HepG2 (cell line): ENCODE data around the gene ACAP3. TPM values are rescaled to one million over a fixed set of nuclear protein-coding genes. Genes with fewer than 3 reads are reported as not detected.
A peak's percentile ranks its signal among the peaks of the same experiment; 100 is the strongest.

Experiments used
- ARNTL ChIP-seq: sonication (generic); formaldehyde crosslinking; IDR thresholded peaks from 2 replicates; pipeline ENCODE4 v1.4.0; 2020; ENCODE audit warnings: mild to moderate bottlenecking, missing genetic modification reagents
- CTCF ChIP-seq: sonication (generic); formaldehyde crosslinking; IDR thresholded peaks from 2 replicates; pipeline ENCODE4 v1.5.0; 2020; ENCODE audit warnings: mild to moderate bottlenecking, missing genetic modification reagents, moderate library complexity
- FOSL2 ChIP-seq: sonication (generic); formaldehyde crosslinking; IDR thresholded peaks from 2 replicates; pipeline ENCODE4 v1.4.0; 2020; ENCODE audit warnings: missing genetic modification reagents
- MAX ChIP-seq: IDR thresholded peaks from 2 replicates; pipeline ENCODE4 v1.6.1; 2012; ENCODE audit warnings: inconsistent platforms
- MED13 ChIP-seq: sonication (generic); formaldehyde crosslinking; IDR thresholded peaks from 2 replicates; pipeline ENCODE4 v1.5.0; 2020; ENCODE audit warnings: missing genetic modification reagents
- RELA ChIP-seq: sonication (generic); formaldehyde crosslinking; IDR thresholded peaks from 2 replicates; pipeline ENCODE4 v1.4.0; 2020; ENCODE audit warnings: missing genetic modification reagents
- RXRB ChIP-seq: IDR thresholded peaks from 2 replicates; pipeline ENCODE4 v1.6.1; 2016; ENCODE audit warnings: borderline replicate concordance, missing genetic modification reagents, missing compliant biosample characterization
- SUZ12 ChIP-seq: fragments of 150-350 bp; IDR thresholded peaks from 2 replicates; pipeline ENCODE4 v1.6.1; 2014; ENCODE audit warnings: low read depth, low read length
- TBX2 ChIP-seq: sonication (generic); formaldehyde crosslinking; IDR thresholded peaks from 2 replicates; pipeline ENCODE4 v1.5.0; 2020; ENCODE audit warnings: missing genetic modification reagents, mild to moderate bottlenecking, borderline replicate concordance
- THYN1 ChIP-seq: sonication (generic); formaldehyde crosslinking; IDR thresholded peaks from 2 replicates; pipeline ENCODE4 v1.8.1; 2023; ENCODE audit warnings: low read depth, mild to moderate bottlenecking, moderate library complexity, missing genetic modification reagents, borderline replicate concordance
- ZFP41 ChIP-seq: sonication (generic); formaldehyde crosslinking; IDR thresholded peaks from 2 replicates; pipeline ENCODE4 v1.4.0; 2020; ENCODE audit warnings: mild to moderate bottlenecking, missing genetic modification reagents, borderline replicate concordance
- ZGPAT ChIP-seq: IDR thresholded peaks from 2 replicates; pipeline ENCODE4 v1.6.1; 2016; ENCODE audit warnings: mild to moderate bottlenecking
- ZNF143 ChIP-seq: sonication (generic); formaldehyde crosslinking; IDR thresholded peaks from 2 replicates; pipeline ENCODE4 v1.4.0; 2020; ENCODE audit warnings: missing genetic modification reagents
- ZNF274 ChIP-seq: sonication (generic); formaldehyde crosslinking; IDR thresholded peaks from 2 replicates; pipeline ENCODE4 v1.5.1; 2020; ENCODE audit warnings: mild to moderate bottlenecking, missing genetic modification reagents
- ZNF337 ChIP-seq: sonication (generic); formaldehyde crosslinking; IDR thresholded peaks from 2 replicates; pipeline ENCODE4 v1.5.1; 2020; ENCODE audit warnings: missing genetic modification reagents, low read depth, mild to moderate bottlenecking, borderline replicate concordance
- ZNF609 ChIP-seq: sonication (generic); formaldehyde crosslinking; IDR thresholded peaks from 2 replicates; pipeline ENCODE4 v1.4.0; 2020; ENCODE audit warnings: mild to moderate bottlenecking, missing genetic modification reagents, borderline replicate concordance
- ZNF616 ChIP-seq: sonication (generic); formaldehyde crosslinking; IDR thresholded peaks from 2 replicates; pipeline ENCODE4 v1.5.0; 2020; ENCODE audit warnings: low read depth, mild to moderate bottlenecking, missing genetic modification reagents
- ZNF768 ChIP-seq: sonication (generic); formaldehyde crosslinking; IDR thresholded peaks from 2 replicates; pipeline ENCODE4 v1.4.0; 2020; ENCODE audit warnings: missing genetic modification reagents
- ZNF891 ChIP-seq: sonication (generic); formaldehyde crosslinking; IDR thresholded peaks from 2 replicates; pipeline ENCODE4 v1.5.0; 2020; ENCODE audit warnings: mild to moderate bottlenecking, missing genetic modification reagents
- ZSCAN22 ChIP-seq: sonication (generic); formaldehyde crosslinking; IDR thresholded peaks from 2 replicates; pipeline ENCODE4 v1.4.0; 2020; ENCODE audit warnings: mild to moderate bottlenecking, missing genetic modification reagents
- polyA plus RNA-seq, 8 experiments: library from polyadenylated mRNA; depleted of rRNA in 3 of 8; stranded (reverse) in 7 of 8; unstranded in 1 of 8; fragments of >200 nt; fragmentation: Illumina TruSeq in 4 of 8; extraction: Trizol in 4 of 8; gene quantifications; 2 replicates each; pipeline versions ENCODE4 v1.2.1 to v1.2.3, GENCODE V29; 2011 to 2016; ENCODE audit warnings: low read depth in 4 of 8, missing spikeins in 1 of 8, mixed read lengths in 1 of 8; ENCODE audit not compliant: insufficient read depth in 1 of 8
- total RNA-seq, 5 experiments: library from RNA; depleted of rRNA; stranded (reverse); fragments of >200 nt; fragmentation: Illumina TruSeq; extraction: Trizol; gene quantifications; 2 replicates each; pipeline ENCODE4 v1.2.3, GENCODE V29; 2016; ENCODE audit warnings: low read depth in 1 of 5

ACAP3 gene
- total and polyA plus RNA-seq, 2 of the 13 experiments (the other 11 are each of a cell fraction or from before 2014, with no cell fraction given): 29.4 to 50.8 TPM

GRCh38 chr1:1273512-1274298, 34.0 kb downstream of the ACAP3 start, which contains the start of gene UBE2J2 (continued):
- TF ChIP-seq MED13: no peak
- TF ChIP-seq SUZ12: no peak
- TF ChIP-seq ARNTL (CRISPR knock-in tag): peak; percentile 72; the same call in 1 of the 2 replicates
- peak; percentile 32; the same call in 1 of the 2 replicates for TF ChIP-seq CTCF (CRISPR knock-in tag)
- no peak for TF ChIP-seq RELA
- TF ChIP-seq ZNF768 (CRISPR knock-in tag): no peak
- 0 out of 2 replicates have a peak, but pooled peaks have one; percentile 54 for TF ChIP-seq ZNF616 (CRISPR knock-in tag)
- peak; percentile 86 for TF ChIP-seq MAX
- TF ChIP-seq ZNF609 (CRISPR knock-in tag): 0 out of 2 replicates have a peak, but pooled peaks have one; percentile 36
- no peak for TF ChIP-seq ZNF143 (CRISPR knock-in tag)
- TF ChIP-seq ZSCAN22 (CRISPR knock-in tag): no peak
- TF ChIP-seq ZNF891 (CRISPR knock-in tag): no peak
- TF ChIP-seq ZGPAT (CRISPR knock-in tag): peak; percentile 71; the same call in 1 of the 2 replicates
- TF ChIP-seq TBX2: 0 out of 2 replicates have a peak, but pooled peaks have one; percentile 23
- TF ChIP-seq ZNF274 (CRISPR knock-in tag): 0 out of 2 replicates have a peak, but pooled peaks have one; percentile 74
- no peak for TF ChIP-seq ZFP41 (CRISPR knock-in tag)
- TF ChIP-seq RXRB (CRISPR knock-in tag): peak; percentile 8; the same call in 1 of the 2 replicates
- 0 out of 2 replicates have a peak, but pooled peaks have one; percentile 51 for TF ChIP-seq THYN1 (CRISPR knock-in tag)
- TF ChIP-seq ZNF337 (CRISPR knock-in tag): no peak
- TF ChIP-seq FOSL2: 0 out of 2 replicates have a peak, but pooled peaks have one; percentile 25
